Measurements from ENCODE around the gene ACTMAP.
"Not testable (repeated sequence)": the region's sequence is repeated elsewhere in the genome, so short reads cannot be mapped to it uniquely, and the experiment has no call there.

Gene ACTMAP

GRCh38 chr19:40776364-40776763 is 26.1 kb upstream of the ACTMAP start:
- no peak for DNase-seq (ENCODE audit: low spot score)

- no peak for DNase-seq (ENCODE audit: low spot score)
These were observed 25.4 kb upstream of the ACTMAP start for GRCh38 chr19:40775632-40776022.

- DNase-seq (ENCODE audit: low spot score): no peak
These were observed 24.8 kb upstream of the ACTMAP start, which contains the start of gene MIA for GRCh38 chr19:40774916-40775631. TSS of gene MIA (plus strand) at chr19:40775521. CDS start at chr19:40775543, 22 bp downstream.

- DNase-seq (ENCODE audit: low spot score): not testable (repeated sequence)
These were observed 21.0 kb upstream of the ACTMAP start for GRCh38 chr19:40771101-40771862.

GRCh38 chr19:40768869-40769268 is 18.6 kb upstream of the ACTMAP start:
- no peak for DNase-seq (ENCODE audit: low spot score)

GRCh38 chr19:40766385-40766784 is 16.1 kb upstream of the ACTMAP start:
- DNase-seq (ENCODE audit: low spot score): not testable (repeated sequence)

- no peak for DNase-seq (ENCODE audit: low spot score)
These were observed 13.7 kb upstream of the ACTMAP start for GRCh38 chr19:40763963-40764362.

- no peak for DNase-seq (ENCODE audit: low spot score)
These were observed 13.2 kb upstream of the ACTMAP start for GRCh38 chr19:40763526-40763925.

GRCh38 chr19:40762754-40763470 is 12.6 kb upstream of the ACTMAP start:
- no peak for DNase-seq (ENCODE audit: low spot score)

GRCh38 chr19:40759352-40759751 is 9.1 kb upstream of the ACTMAP start:
- DNase-seq (ENCODE audit: low spot score): no peak

GRCh38 chr19:40758491-40758890 is 8.2 kb upstream of the ACTMAP start:
- no peak for DNase-seq (ENCODE audit: low spot score)

- no peak for DNase-seq (ENCODE audit: low spot score)
These were observed 6.3 kb upstream of the ACTMAP start for GRCh38 chr19:40756502-40757110.

- no peak for DNase-seq (ENCODE audit: low spot score)
These were observed 5.5 kb upstream of the ACTMAP start for GRCh38 chr19:40755791-40756190.

- no peak for DNase-seq (ENCODE audit: low spot score)
These were observed 5.0 kb upstream of the ACTMAP start for GRCh38 chr19:40755248-40755624.

- DNase-seq (ENCODE audit: low spot score): no peak
These were observed 4.5 kb upstream of the ACTMAP start for GRCh38 chr19:40754611-40755247.

GRCh38 chr19:40752257-40752781 is 2.0 kb upstream of the ACTMAP start:
- DNase-seq (ENCODE audit: low spot score): no peak

- DNase-seq (ENCODE audit: low spot score): peak; percentile 92
These were observed 729 bp upstream of the ACTMAP start, which contains the start of gene SNRPA for GRCh38 chr19:40750874-40751537. TSS of gene SNRPA (plus strand) at chr19:40751203. CDS start at chr19:40751409, 206 bp downstream.

GRCh38 chr19:40747536-40747935 is 2.7 kb downstream of the ACTMAP start:
- DNase-seq (ENCODE audit: low spot score): no peak

GRCh38 chr19:40745402-40745780 is 4.9 kb downstream of the ACTMAP start:
- DNase-seq (ENCODE audit: low spot score): no peak

GRCh38 chr19:40744554-40745401 is 5.5 kb downstream of the ACTMAP start:
- peak; percentile 58 for DNase-seq (ENCODE audit: low spot score)
